OCI-LY7 (cell line): ENCODE measurements around the gene ERC1.

ENCODE experiments used
- EZH2phosphoT487 ChIP-seq: fragments of 200-600 bp; sonication (generic); IDR thresholded peaks from 2 replicates; pipeline ENCODE4 v1.6.1; 2018; ENCODE audit warnings: low read depth, borderline replicate concordance, mild to moderate bottlenecking, mixed run types, antibody characterized with exemption, low read length, moderate library complexity, mixed read lengths
- TF ChIP-seq, protein P1 (sequence below): fragments of 200-600 bp; sonication (generic); conservative IDR thresholded peaks from 2 replicates; pipeline ENCODE4 v1.5.1; 2014; ENCODE audit warnings: mild to moderate bottlenecking, antibody characterized with exemption, low read length, moderate library complexity, mixed read lengths

DNA sequence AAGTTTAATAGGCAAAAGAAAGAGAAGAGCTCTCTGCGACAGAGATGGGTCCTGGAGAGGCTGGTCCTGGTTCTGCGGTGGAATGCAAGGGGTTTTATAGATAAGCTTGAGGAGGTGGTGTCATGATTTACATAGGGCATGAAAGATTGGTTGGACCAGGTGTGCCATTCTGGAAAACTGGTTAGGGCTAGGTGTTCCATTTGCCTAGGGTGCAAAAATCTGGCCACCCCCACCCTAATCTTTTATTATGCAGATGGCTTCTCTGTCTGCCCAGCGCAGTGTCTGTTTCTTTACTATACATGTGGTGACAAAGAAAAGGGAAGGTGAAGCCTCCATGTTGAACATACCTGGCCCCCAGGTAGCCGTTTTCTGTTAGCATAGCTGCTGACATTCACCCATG lies 65.4 kb downstream of the ERC1 start:
- TF ChIP-seq, protein P1, sequence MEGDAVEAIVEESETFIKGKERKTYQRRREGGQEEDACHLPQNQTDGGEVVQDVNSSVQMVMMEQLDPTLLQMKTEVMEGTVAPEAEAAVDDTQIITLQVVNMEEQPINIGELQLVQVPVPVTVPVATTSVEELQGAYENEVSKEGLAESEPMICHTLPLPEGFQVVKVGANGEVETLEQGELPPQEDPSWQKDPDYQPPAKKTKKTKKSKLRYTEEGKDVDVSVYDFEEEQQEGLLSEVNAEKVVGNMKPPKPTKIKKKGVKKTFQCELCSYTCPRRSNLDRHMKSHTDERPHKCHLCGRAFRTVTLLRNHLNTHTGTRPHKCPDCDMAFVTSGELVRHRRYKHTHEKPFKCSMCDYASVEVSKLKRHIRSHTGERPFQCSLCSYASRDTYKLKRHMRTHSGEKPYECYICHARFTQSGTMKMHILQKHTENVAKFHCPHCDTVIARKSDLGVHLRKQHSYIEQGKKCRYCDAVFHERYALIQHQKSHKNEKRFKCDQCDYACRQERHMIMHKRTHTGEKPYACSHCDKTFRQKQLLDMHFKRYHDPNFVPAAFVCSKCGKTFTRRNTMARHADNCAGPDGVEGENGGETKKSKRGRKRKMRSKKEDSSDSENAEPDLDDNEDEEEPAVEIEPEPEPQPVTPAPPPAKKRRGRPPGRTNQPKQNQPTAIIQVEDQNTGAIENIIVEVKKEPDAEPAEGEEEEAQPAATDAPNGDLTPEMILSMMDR = no peak
- TF ChIP-seq EZH2phosphoT487 = no peak
